ENCODE measurements around the gene KCNH1. TPM values are rescaled to one million over a fixed set of nuclear protein-coding genes. Genes with fewer than 3 reads are reported as not detected.

Gene KCNH1
- total and polyA plus RNA-seq, 2 of the 4 experiments (the other 2 are of a cell fraction) = 0.27 to 0.54 TPM

DNA sequence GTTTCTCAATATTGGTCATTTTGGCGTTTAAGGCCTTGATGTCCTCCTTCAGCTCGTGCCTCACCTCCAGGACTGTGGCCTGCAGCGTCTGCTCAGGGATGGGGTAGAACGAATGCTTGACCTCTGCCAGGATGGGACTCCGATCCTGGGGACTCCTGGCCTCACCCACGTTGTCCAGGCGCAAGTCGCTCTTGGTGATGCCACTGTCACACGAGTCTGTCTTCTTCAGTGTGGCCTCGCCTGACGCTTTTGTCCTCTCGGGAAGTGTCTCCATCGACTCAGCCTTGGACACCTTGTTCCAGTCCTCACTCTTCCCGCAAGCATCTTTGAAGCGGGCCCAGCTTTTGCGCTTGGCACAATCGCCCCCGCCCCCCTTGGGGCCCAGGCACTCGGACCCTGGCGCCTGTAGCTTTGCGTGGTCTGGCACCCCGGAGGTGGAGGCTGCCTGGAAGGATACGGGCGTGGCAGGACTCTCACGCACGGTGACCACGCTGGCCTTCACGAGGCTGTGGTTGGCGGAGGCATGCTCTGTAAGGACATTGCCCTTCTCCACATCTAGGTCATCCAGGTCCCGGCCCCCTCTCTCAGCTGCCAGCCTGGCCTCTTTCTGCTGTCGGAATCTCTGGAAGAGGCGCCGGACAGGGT, 450.4 kb downstream of the KCNH1 start:
- no peaks in the 10 kb centered on the region for H3K36me3 ChIP-seq (ENCODE audit: control insufficient read depth, insufficient read depth, low read length)
- no peaks in the 10 kb centered on the region for H3K9me1 ChIP-seq (ENCODE audit: insufficient read depth, low read length)
- no peak for DNase-seq
- H4K8ac ChIP-seq (ENCODE audit: low read depth in 2 of 2, low read length in 2 of 2) = no peak overlapping the region
- H2BK5ac ChIP-seq (ENCODE audit: low read depth, low read length, poor library complexity, severe bottlenecking) = no peak overlapping the region
- no peaks in the 10 kb centered on the region for H3K79me1 ChIP-seq (ENCODE audit: low read depth in 1 of 2, low read length in 2 of 2)
- intact Hi-C loops (cut with micrococcal nuclease) (no loop called here), in situ Hi-C loops (cut with MboI; ENCODE audit: low sequenced_read_pairs) (no loop called here), dilution Hi-C loops (cut with HindIII; ENCODE audit: low sequenced_read_pairs, unreplicated experiment) (no loop called here)
- TF ChIP-seq, protein P1, sequence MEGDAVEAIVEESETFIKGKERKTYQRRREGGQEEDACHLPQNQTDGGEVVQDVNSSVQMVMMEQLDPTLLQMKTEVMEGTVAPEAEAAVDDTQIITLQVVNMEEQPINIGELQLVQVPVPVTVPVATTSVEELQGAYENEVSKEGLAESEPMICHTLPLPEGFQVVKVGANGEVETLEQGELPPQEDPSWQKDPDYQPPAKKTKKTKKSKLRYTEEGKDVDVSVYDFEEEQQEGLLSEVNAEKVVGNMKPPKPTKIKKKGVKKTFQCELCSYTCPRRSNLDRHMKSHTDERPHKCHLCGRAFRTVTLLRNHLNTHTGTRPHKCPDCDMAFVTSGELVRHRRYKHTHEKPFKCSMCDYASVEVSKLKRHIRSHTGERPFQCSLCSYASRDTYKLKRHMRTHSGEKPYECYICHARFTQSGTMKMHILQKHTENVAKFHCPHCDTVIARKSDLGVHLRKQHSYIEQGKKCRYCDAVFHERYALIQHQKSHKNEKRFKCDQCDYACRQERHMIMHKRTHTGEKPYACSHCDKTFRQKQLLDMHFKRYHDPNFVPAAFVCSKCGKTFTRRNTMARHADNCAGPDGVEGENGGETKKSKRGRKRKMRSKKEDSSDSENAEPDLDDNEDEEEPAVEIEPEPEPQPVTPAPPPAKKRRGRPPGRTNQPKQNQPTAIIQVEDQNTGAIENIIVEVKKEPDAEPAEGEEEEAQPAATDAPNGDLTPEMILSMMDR (conservative IDR thresholded peaks at IDR 0.05; ENCODE audit: low read depth, low read length) = no peak
- TF ChIP-seq, protein P2, sequence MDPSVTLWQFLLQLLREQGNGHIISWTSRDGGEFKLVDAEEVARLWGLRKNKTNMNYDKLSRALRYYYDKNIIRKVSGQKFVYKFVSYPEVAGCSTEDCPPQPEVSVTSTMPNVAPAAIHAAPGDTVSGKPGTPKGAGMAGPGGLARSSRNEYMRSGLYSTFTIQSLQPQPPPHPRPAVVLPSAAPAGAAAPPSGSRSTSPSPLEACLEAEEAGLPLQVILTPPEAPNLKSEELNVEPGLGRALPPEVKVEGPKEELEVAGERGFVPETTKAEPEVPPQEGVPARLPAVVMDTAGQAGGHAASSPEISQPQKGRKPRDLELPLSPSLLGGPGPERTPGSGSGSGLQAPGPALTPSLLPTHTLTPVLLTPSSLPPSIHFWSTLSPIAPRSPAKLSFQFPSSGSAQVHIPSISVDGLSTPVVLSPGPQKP (IDR thresholded peaks at IDR 0.05; ENCODE audit: borderline replicate concordance, low read depth, low read length) = no peak
- TF ChIP-seq RCOR1 (IDR thresholded peaks at IDR 0.05; ENCODE audit: insufficient replicate concordance, low read length) = no peak
- TF ChIP-seq POLR2A (IDR thresholded peaks at IDR 0.05; ENCODE audit: low read depth, low read length) = no peak
- no peak for TF ChIP-seq SMC3 (IDR thresholded peaks at IDR 0.05; ENCODE audit: low read depth, low read length)
- TF ChIP-seq NFE2L2 (IDR thresholded peaks at IDR 0.05; ENCODE audit: low read depth, low read length) = no peak
- TF ChIP-seq FOS (IDR thresholded peaks at IDR 0.05; ENCODE audit: low read depth, low read length) = no peak
- TF ChIP-seq RFX5 (IDR thresholded peaks at IDR 0.05; ENCODE audit: low read depth, low read length) = no peak
- no peak for TF ChIP-seq CEBPB (IDR thresholded peaks at IDR 0.05; ENCODE audit: low read depth, low read length)
- TF ChIP-seq RAD21 (IDR thresholded peaks at IDR 0.05; ENCODE audit: low read length) = no peak
- TF ChIP-seq BHLHE40 (IDR thresholded peaks at IDR 0.05; ENCODE audit: low read depth, low read length) = no peak
- ChIA-PET CTCF (no interaction called here), POLR2A (ENCODE audit: unreplicated experiment) (no interaction called here)
- no peak overlapping the region for H3K18ac ChIP-seq (ENCODE audit: low read depth, low read length)
- ATAC-seq (ENCODE audit: low read depth) = no peak
- no peak overlapping the region for H3K56ac ChIP-seq (ENCODE audit: extremely low read depth, insufficient read depth, low read length)
- no TSS peak for BruUV-seq (replicated peaks)
- WGBS, 2 experiments (ENCODE audit: extremely low coverage in 2 of 2, insufficient read length in 1 of 2) = 86% methylated on average over 23 of the region's 33 CpGs; no CpG with 5 or more reads in 1 of the 2 experiments
- no peak overlapping the region for H2BK15ac ChIP-seq (ENCODE audit: low read depth, low read length)
- no peak overlapping the region for H2AFZ ChIP-seq (replicated peaks; ENCODE audit: low read length, poor library complexity)
- H3K23ac ChIP-seq (ENCODE audit: low read depth, low read length) = no peak overlapping the region
- H4K5ac ChIP-seq (ENCODE audit: low read depth, low read length) = no peak overlapping the region
- no peaks in the 10 kb centered on the region for H3K9me3 ChIP-seq (ENCODE audit: control insufficient read depth, insufficient read depth, low read length)
- no peaks in the 10 kb centered on the region for H3K27me3 ChIP-seq (ENCODE audit: control insufficient read depth, insufficient read depth, low read length)
- no peak overlapping the region for H2AK5ac ChIP-seq (ENCODE audit: low read depth, low read length)
- H4K20me1 ChIP-seq (ENCODE audit: insufficient read depth, low read length) = no peaks in the 10 kb centered on the region
- no peak overlapping the region for H3K9ac ChIP-seq (ENCODE audit: low read depth, low read length)
- no peak overlapping the region for H3K4me3 ChIP-seq (ENCODE audit: insufficient read depth, low read depth, low read length)
- no peak overlapping the region for H3K4me2 ChIP-seq (ENCODE audit: low read depth, low read length)
- no peak overlapping the region for H3K4ac ChIP-seq (ENCODE audit: low read depth, low read length)
- H3K14ac ChIP-seq (replicated peaks; ENCODE audit: low read depth, low read length) = no peak overlapping the region
- no peak overlapping the region for H2AK9ac ChIP-seq (replicated peaks; ENCODE audit: low read depth, low read length, poor library complexity)
- no peak overlapping the region for H3K27ac ChIP-seq (ENCODE audit: insufficient read depth, low read length)
- H3K4me1 ChIP-seq (ENCODE audit: control insufficient read depth, insufficient read depth, low read length) = 0 out of 2 replicates have a peak, but pooled peaks cover 5% of the 10 kb centered on the region
- H2BK20ac ChIP-seq (ENCODE audit: low read depth, low read length) = no peak overlapping the region
- H2BK120ac ChIP-seq (ENCODE audit: low read depth, low read length) = no peak overlapping the region
- H4K91ac ChIP-seq (ENCODE audit: insufficient read depth, low read depth, low read length) = no peak overlapping the region
